ENCODE results near the gene OR10A7. TPM values are rescaled to one million over a fixed set of nuclear protein-coding genes. Genes with fewer than 3 reads are reported as not detected.

OR10A7 gene
- total and polyA plus RNA-seq, 10 of the 15 experiments (the other 5 are each of a cell fraction or from before 2014, with no cell fraction given), result not detected

- no peak for TF ChIP-seq IRF3 (IDR thresholded peaks at IDR 0.05)
- no peak for TF ChIP-seq BCLAF1 (IDR thresholded peaks at IDR 0.05)
- no peak for TF ChIP-seq HDAC6 (IDR thresholded peaks at IDR 0.05; ENCODE audit: unreplicated experiment)
- TF ChIP-seq EP300 (IDR thresholded peaks at IDR 0.05; ENCODE audit: borderline replicate concordance in 1 of 2, control insufficient read depth in 1 of 2, low read depth in 2 of 2, low read length in 2 of 2), result no peak
- no peak for TF ChIP-seq CBX3 (IDR thresholded peaks at IDR 0.05; ENCODE audit: borderline replicate concordance, low read depth)
- no peak for TF ChIP-seq NKRF (conservative IDR thresholded peaks at IDR 0.05)
- no peak for TF ChIP-seq YY1 (IDR thresholded peaks at IDR 0.05; ENCODE audit: low read depth, low read length)
Measured at GRCh38 chr12:55194382-55194781, 26.4 kb upstream of the OR10A7 start (continued).
